Measurements from ENCODE around the gene PTPRN2. TPM values are rescaled to one million over a fixed set of nuclear protein-coding genes. Genes with fewer than 3 reads are reported as not detected.

Gene PTPRN2
- total and polyA plus RNA-seq, 4 experiments from 2014 or later = 1.7 to 2.6 (median 1.9) TPM

- no peaks in the 10 kb centered on the region for H3K9me3 ChIP-seq (ENCODE audit: control insufficient read depth in 1 of 2, low read length in 2 of 2)
- CTCF ChIA-PET (ENCODE audit: partially characterized antibody) = no interaction called here
- H3K4me3 ChIP-seq (ENCODE audit: low read length in 2 of 2) = no peak overlapping the region
- peaks cover 3 to 7% (median 5%) of the 10 kb centered on the region in 4 donors for H3K4me1 Mint-ChIP-seq
- no peaks in the 10 kb centered on the region for H3K27me3 ChIP-seq (ENCODE audit: insufficient read depth, low read length)
- H3K36me3 Mint-ChIP-seq = no peaks in the 10 kb centered on the region
- intact Hi-C loops (cut with micrococcal nuclease) = no loop called here
- no peaks in the 10 kb centered on the region for H3K4me1 ChIP-seq (ENCODE audit: insufficient read depth, low read length)
- H3K27ac Mint-ChIP-seq = no peak overlapping the region
- no peaks in the 10 kb centered on the region for H3K27me3 Mint-ChIP-seq
- POLR2A ChIA-PET (ENCODE audit: partially characterized antibody) = no interaction called here
- no peaks in the 10 kb centered on the region for H3K9me3 Mint-ChIP-seq
- no peaks in the 10 kb centered on the region for H3K36me3 ChIP-seq (ENCODE audit: insufficient read depth, low read length)
- H3K4me3 Mint-ChIP-seq = no peak overlapping the region
- H3K27ac ChIP-seq (ENCODE audit: low read depth, low read length) = no peak overlapping the region
- no peak for DNase-seq
Observed at GRCh38 chr7:158543840-158544239, 43.8 kb downstream of the PTPRN2 start.

DNA sequence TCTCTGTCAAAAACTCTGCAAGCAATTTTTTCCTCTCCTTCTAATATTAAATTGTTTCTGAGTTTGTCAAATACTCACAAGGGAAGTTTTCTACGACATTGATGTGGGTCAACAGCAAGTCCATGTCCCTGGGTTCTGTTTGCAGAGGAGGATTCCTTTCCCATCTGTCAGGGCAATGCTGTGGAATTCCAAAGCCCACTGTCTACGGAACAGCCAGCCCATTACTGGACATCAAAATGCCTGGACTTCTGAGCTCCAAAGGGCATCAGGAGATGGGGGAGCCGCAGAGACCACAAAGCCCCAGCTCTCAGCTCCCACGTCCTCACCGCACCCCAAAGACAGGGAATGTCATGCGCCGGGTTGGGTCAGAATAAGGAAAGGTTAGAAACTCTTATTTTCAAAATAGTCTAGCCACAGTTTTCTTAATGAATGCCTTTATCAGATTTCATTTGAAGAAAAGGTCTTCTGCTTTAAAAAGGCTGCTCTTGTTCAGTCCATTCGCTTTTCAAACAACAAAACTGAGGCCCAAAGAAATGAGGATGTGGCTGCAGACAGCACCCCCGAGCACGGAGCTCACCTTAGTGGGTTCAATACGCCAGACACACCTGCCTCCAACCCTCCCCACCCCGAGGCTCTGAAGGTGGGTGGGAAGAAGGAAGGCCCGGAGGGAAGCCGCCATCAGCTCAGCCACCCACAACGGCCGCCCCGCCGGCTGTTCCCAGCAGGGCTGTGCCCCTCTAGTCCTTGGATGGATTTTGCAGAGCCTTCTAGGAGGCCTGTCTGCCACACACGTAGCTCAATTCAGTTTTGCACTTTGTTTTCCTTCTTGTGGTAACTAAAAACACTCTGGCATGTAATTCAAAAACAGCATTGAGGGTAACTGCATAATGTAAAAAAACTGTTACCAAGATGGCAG is 44.7 kb downstream of the PTPRN2 start:
- Mint-ChIP-seq H3K4me3 (no peak overlapping the region), H3K36me3 (no peaks in the 10 kb centered on the region), H3K27me3 (no peaks in the 10 kb centered on the region), H3K27ac (no peak overlapping the region), H3K4me1 (peaks cover 3 to 7% (median 5%) of the 10 kb centered on the region in 4 donors), H3K9me3 (no peaks in the 10 kb centered on the region)
- no peaks in the 10 kb centered on the region for H3K9me3 ChIP-seq (ENCODE audit: control insufficient read depth in 1 of 2, low read length in 2 of 2)
- no peak for DNase-seq
- no peak overlapping the region for H3K27ac ChIP-seq (ENCODE audit: low read depth, low read length)
- CTCF ChIA-PET (ENCODE audit: partially characterized antibody) = no interaction called here
- intact Hi-C loops (cut with micrococcal nuclease) = no loop called here
- H3K36me3 ChIP-seq (ENCODE audit: insufficient read depth, low read length) = no peaks in the 10 kb centered on the region
- POLR2A ChIA-PET (ENCODE audit: partially characterized antibody) = no interaction called here
- no peaks in the 10 kb centered on the region for H3K27me3 ChIP-seq (ENCODE audit: insufficient read depth, low read length)
- H3K4me3 ChIP-seq (ENCODE audit: low read length in 2 of 2) = no peak overlapping the region
- H3K4me1 ChIP-seq (ENCODE audit: insufficient read depth, low read length) = no peaks in the 10 kb centered on the region

GRCh38 chr7:158541346-158542010 is 46.1 kb downstream of the PTPRN2 start:
- no peaks in the 10 kb centered on the region for H3K9me3 ChIP-seq (ENCODE audit: control insufficient read depth in 1 of 2, low read length in 2 of 2)
- no peaks in the 10 kb centered on the region for H3K36me3 ChIP-seq (ENCODE audit: insufficient read depth, low read length)
- Mint-ChIP-seq H3K27ac (no peak overlapping the region), H3K36me3 (no peaks in the 10 kb centered on the region), H3K27me3 (peaks cover 0 to under 1% of the 10 kb centered on the region in 2 donors), H3K4me3 (peak overlapping the region in 1 of 8 donors; percentile 5), H3K4me1 (peaks cover 3 to 7% (median 5%) of the 10 kb centered on the region in 4 donors), H3K9me3 (no peaks in the 10 kb centered on the region)
- intact Hi-C loops (cut with micrococcal nuclease) = no loop called here
- ChIA-PET CTCF (ENCODE audit: partially characterized antibody) (no interaction called here), POLR2A (ENCODE audit: partially characterized antibody) (no interaction called here)
- H3K27ac ChIP-seq (ENCODE audit: low read depth, low read length) = no peak overlapping the region
- no peaks in the 10 kb centered on the region for H3K27me3 ChIP-seq (ENCODE audit: insufficient read depth, low read length)
- peak in 1 of 5 donors; percentile 9 for DNase-seq
- no peak overlapping the region for H3K4me3 ChIP-seq (ENCODE audit: low read length in 2 of 2)
- H3K4me1 ChIP-seq (ENCODE audit: insufficient read depth, low read length) = no peaks in the 10 kb centered on the region

- DNase-seq = no peak
- H3K9me3 Mint-ChIP-seq = peaks cover 0 to 9% (median 3%) of the 10 kb centered on the region in 8 donors
- H3K4me1 ChIP-seq (ENCODE audit: insufficient read depth, low read length) = no peaks in the 10 kb centered on the region
- no peak overlapping the region for H3K27ac ChIP-seq (ENCODE audit: low read depth, low read length)
- intact Hi-C loops (cut with micrococcal nuclease) = no loop called here
- CTCF ChIA-PET (ENCODE audit: partially characterized antibody) = no interaction called here
- peaks cover 3 to 7% (median 5%) of the 10 kb centered on the region in 4 donors for H3K4me1 Mint-ChIP-seq
- peaks cover 0 to 1% of the 10 kb centered on the region in 2 donors for H3K27me3 Mint-ChIP-seq
- no peaks in the 10 kb centered on the region for H3K36me3 Mint-ChIP-seq
- H3K27me3 ChIP-seq (ENCODE audit: insufficient read depth, low read length) = no peaks in the 10 kb centered on the region
- no peaks in the 10 kb centered on the region for H3K9me3 ChIP-seq (ENCODE audit: control insufficient read depth in 1 of 2, low read length in 2 of 2)
- no peak overlapping the region for H3K27ac Mint-ChIP-seq
- H3K4me3 Mint-ChIP-seq = no peak overlapping the region
- H3K4me3 ChIP-seq (ENCODE audit: low read length in 2 of 2) = no peak overlapping the region
- H3K36me3 ChIP-seq (ENCODE audit: insufficient read depth, low read length) = no peaks in the 10 kb centered on the region
- POLR2A ChIA-PET (ENCODE audit: partially characterized antibody) = no interaction called here
Observed at GRCh38 chr7:158539711-158540146, 47.9 kb downstream of the PTPRN2 start.

GRCh38 chr7:158538156-158538946 is 49.3 kb downstream of the PTPRN2 start:
- Histone ChIP-seq H3K9me3 (ENCODE audit: control insufficient read depth in 1 of 2, low read length in 2 of 2) (no peaks in the 10 kb centered on the region), H3K4me3 (ENCODE audit: low read length in 2 of 2) (no peak overlapping the region), H3K27me3 (ENCODE audit: insufficient read depth, low read length) (no peaks in the 10 kb centered on the region), H3K4me1 (ENCODE audit: insufficient read depth, low read length) (no peaks in the 10 kb centered on the region), H3K36me3 (ENCODE audit: insufficient read depth, low read length) (no peaks in the 10 kb centered on the region), H3K27ac (ENCODE audit: low read depth, low read length) (no peak overlapping the region)
- intact Hi-C loops (cut with micrococcal nuclease) = no loop called here
- Mint-ChIP-seq H3K4me1 (peaks cover 3 to 7% (median 5%) of the 10 kb centered on the region in 4 donors), H3K27ac (no peak overlapping the region), H3K27me3 (peaks cover 0 to 1% of the 10 kb centered on the region in 2 donors), H3K9me3 (peaks cover 0 to 10% (median 4%) of the 10 kb centered on the region in 8 donors), H3K36me3 (no peaks in the 10 kb centered on the region), H3K4me3 (no peak overlapping the region)
- no peak for DNase-seq
- POLR2A ChIA-PET (ENCODE audit: partially characterized antibody) = no interaction called here
- CTCF ChIA-PET (ENCODE audit: partially characterized antibody) = no interaction called here

- Histone ChIP-seq H3K4me3 (ENCODE audit: low read length in 2 of 2) (no peak overlapping the region), H3K36me3 (ENCODE audit: insufficient read depth, low read length) (no peaks in the 10 kb centered on the region), H3K27ac (ENCODE audit: low read depth, low read length) (no peak overlapping the region), H3K4me1 (ENCODE audit: insufficient read depth, low read length) (no peaks in the 10 kb centered on the region), H3K27me3 (ENCODE audit: insufficient read depth, low read length) (no peaks in the 10 kb centered on the region), H3K9me3 (ENCODE audit: control insufficient read depth in 1 of 2, low read length in 2 of 2) (no peaks in the 10 kb centered on the region)
- DNase-seq = no peak
- POLR2A ChIA-PET (ENCODE audit: partially characterized antibody) = no interaction called here
- Mint-ChIP-seq H3K27me3 (peaks cover 0 to 1% of the 10 kb centered on the region in 2 donors), H3K9me3 (peaks cover 0 to 10% (median 4%) of the 10 kb centered on the region in 8 donors), H3K4me3 (no peak overlapping the region), H3K27ac (no peak overlapping the region), H3K4me1 (peaks cover 3 to 7% (median 5%) of the 10 kb centered on the region in 4 donors), H3K36me3 (no peaks in the 10 kb centered on the region)
- CTCF ChIA-PET (ENCODE audit: partially characterized antibody) = no interaction called here
- intact Hi-C loops (cut with micrococcal nuclease) = no loop called here
Observed at GRCh38 chr7:158537516-158537882, 50.1 kb downstream of the PTPRN2 start.

Data from CD4-positive, alpha-beta memory T cell (primary cell).